Endodermal cell (in vitro differentiated cells): ENCODE results near the gene NCAPH2. TPM values are rescaled to one million over a fixed set of nuclear protein-coding genes. Genes with fewer than 3 reads are reported as not detected.
A peak's percentile ranks its signal among the peaks of the same experiment; 100 is the strongest.

Experiments
- DNase-seq: peaks from one replicate; pipeline ENCODE4 v3.0.0-alpha.2; 2017
- H3K27ac ChIP-seq: 2 replicates; pipeline ENCODE4 v1.5.1; 2013; ENCODE audit warnings: mild to moderate bottlenecking, low read depth, low read length, moderate library complexity
- H3K27me3 ChIP-seq: 2 replicates; pipeline ENCODE4 v1.6.1; 2013; ENCODE audit warnings: mild to moderate bottlenecking, low read length, moderate library complexity; ENCODE audit not compliant: insufficient read depth, control insufficient read depth, poor library complexity, severe bottlenecking
- H3K36me3 ChIP-seq: 2 replicates; pipeline ENCODE4 v1.7.0; 2013; ENCODE audit warnings: mild to moderate bottlenecking, low read length, moderate library complexity; ENCODE audit not compliant: control insufficient read depth, insufficient read depth
- H3K4me1 ChIP-seq: one replicate; pipeline ENCODE4 v1.7.0; 2013; ENCODE audit warnings: low read length; ENCODE audit not compliant: control insufficient read depth, insufficient read depth
- H3K4me3 ChIP-seq: 2 replicates; pipeline ENCODE4 v1.5.1; 2013; ENCODE audit warnings: mild to moderate bottlenecking, low read length, moderate library complexity
- H3K9ac ChIP-seq: 2 replicates; pipeline ENCODE4 v1.6.1; 2013; ENCODE audit warnings: mild to moderate bottlenecking, low read length, moderate library complexity; ENCODE audit not compliant: poor library complexity, severe bottlenecking; ENCODE audit errors: extremely low read depth
- H3K9me3 ChIP-seq: 2 replicates; pipeline ENCODE4 v1.6.1; 2013; ENCODE audit warnings: mild to moderate bottlenecking, low read length, moderate library complexity; ENCODE audit not compliant: control insufficient read depth
- H3K27ac Mint-ChIP-seq: 2 replicates; pipeline ENCODE4 v1.8.0; 2020; ENCODE audit warnings: mixed read lengths
- H3K27me3 Mint-ChIP-seq: 2 replicates; pipeline ENCODE4 v1.8.0; 2021; ENCODE audit warnings: mild to moderate bottlenecking, mixed read lengths; ENCODE audit not compliant: insufficient read depth
- H3K36me3 Mint-ChIP-seq: 2 replicates; pipeline ENCODE4 v1.8.0; 2020; ENCODE audit warnings: low read depth, mixed read lengths
- H3K4me1 Mint-ChIP-seq: 2 replicates; pipeline ENCODE4 v1.8.0; 2020; ENCODE audit warnings: mixed read lengths
- H3K4me3 Mint-ChIP-seq: 2 replicates; pipeline ENCODE4 v1.8.0; 2020; ENCODE audit warnings: mild to moderate bottlenecking, moderate library complexity, mixed read lengths
- H3K9me3 Mint-ChIP-seq: 2 replicates; pipeline ENCODE4 v1.8.0; 2020; ENCODE audit warnings: mild to moderate bottlenecking, mixed read lengths
- WGBS, 2 experiments: methylation state at CpG; one replicate each; pipeline versions ENCODE4 v1.1.5 to v1.1.7; 2013; ENCODE audit warnings: missing lambda C conversion rate in 2 of 2, mixed read lengths in 1 of 2; ENCODE audit not compliant: insufficient coverage in 1 of 2, insufficient read length in 1 of 2; 5-methylcytosine and 5-hydroxymethylcytosine counted together
- total RNA-seq, 2 donors: library from RNA; stranded (reverse); fragmentation: NEBNext Ultra II Directional in 1 of 2; extraction: Animal tissue kit (Norgen Biotek cat#: 25700) in 1 of 2; gene quantifications; 2 replicates in 1 of 2; 3 replicates in 1 of 2; pipeline ENCODE4 v1.2.1, GENCODE V29; 2021
- TF ChIP-seq, protein P1 (sequence below): fragments of 200-600 bp; sonication (generic); conservative IDR thresholded peaks from 2 replicates; pipeline ENCODE4 v1.5.0; 2021; ENCODE audit warnings: antibody characterized with exemption, mild to moderate bottlenecking

Gene NCAPH2
- total RNA-seq, 2 donors from 2014 or later = 63.3 to 73.1 TPM

DNA sequence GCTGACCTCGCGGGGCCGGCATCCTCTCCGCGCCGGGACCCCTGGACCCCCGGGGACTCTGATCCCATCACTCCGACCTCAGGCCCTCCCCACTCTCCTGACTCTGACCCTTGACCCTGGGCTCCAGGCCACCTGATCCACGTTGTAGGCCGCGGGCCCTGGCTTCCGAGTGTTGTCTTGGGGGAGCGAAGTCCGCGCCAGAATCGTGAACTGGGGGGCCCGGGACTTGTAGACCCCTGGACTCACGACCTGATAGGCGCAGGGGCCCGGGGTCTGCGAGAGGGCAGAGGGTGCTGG is 22.5 kb downstream of the NCAPH2 start:
- peaks cover 8% of the 10 kb centered on the region for H3K4me1 Mint-ChIP-seq
- no peak overlapping the region for H3K27ac ChIP-seq
- H3K36me3 ChIP-seq = no peaks in the 10 kb centered on the region
- H3K9ac ChIP-seq = no peak overlapping the region
- no peak overlapping the region for H3K27ac Mint-ChIP-seq
- no peak overlapping the region for H3K4me3 ChIP-seq
- peaks cover 65% of the 10 kb centered on the region for H3K27me3 Mint-ChIP-seq
- H3K27me3 ChIP-seq = peaks cover 57% of the 10 kb centered on the region
- H3K4me3 Mint-ChIP-seq = peak overlapping the region; percentile 56
- H3K36me3 Mint-ChIP-seq = no peaks in the 10 kb centered on the region
- no peak for DNase-seq
- TF ChIP-seq, protein P1, sequence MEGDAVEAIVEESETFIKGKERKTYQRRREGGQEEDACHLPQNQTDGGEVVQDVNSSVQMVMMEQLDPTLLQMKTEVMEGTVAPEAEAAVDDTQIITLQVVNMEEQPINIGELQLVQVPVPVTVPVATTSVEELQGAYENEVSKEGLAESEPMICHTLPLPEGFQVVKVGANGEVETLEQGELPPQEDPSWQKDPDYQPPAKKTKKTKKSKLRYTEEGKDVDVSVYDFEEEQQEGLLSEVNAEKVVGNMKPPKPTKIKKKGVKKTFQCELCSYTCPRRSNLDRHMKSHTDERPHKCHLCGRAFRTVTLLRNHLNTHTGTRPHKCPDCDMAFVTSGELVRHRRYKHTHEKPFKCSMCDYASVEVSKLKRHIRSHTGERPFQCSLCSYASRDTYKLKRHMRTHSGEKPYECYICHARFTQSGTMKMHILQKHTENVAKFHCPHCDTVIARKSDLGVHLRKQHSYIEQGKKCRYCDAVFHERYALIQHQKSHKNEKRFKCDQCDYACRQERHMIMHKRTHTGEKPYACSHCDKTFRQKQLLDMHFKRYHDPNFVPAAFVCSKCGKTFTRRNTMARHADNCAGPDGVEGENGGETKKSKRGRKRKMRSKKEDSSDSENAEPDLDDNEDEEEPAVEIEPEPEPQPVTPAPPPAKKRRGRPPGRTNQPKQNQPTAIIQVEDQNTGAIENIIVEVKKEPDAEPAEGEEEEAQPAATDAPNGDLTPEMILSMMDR = no peak
- no peaks in the 10 kb centered on the region for H3K9me3 ChIP-seq
- 9 to 15% methylated on average over 4 to 21 of the region's 21 CpGs for WGBS, 2 experiments
- H3K9me3 Mint-ChIP-seq = no peaks in the 10 kb centered on the region
- H3K4me1 ChIP-seq = no peaks in the 10 kb centered on the region

DNA sequence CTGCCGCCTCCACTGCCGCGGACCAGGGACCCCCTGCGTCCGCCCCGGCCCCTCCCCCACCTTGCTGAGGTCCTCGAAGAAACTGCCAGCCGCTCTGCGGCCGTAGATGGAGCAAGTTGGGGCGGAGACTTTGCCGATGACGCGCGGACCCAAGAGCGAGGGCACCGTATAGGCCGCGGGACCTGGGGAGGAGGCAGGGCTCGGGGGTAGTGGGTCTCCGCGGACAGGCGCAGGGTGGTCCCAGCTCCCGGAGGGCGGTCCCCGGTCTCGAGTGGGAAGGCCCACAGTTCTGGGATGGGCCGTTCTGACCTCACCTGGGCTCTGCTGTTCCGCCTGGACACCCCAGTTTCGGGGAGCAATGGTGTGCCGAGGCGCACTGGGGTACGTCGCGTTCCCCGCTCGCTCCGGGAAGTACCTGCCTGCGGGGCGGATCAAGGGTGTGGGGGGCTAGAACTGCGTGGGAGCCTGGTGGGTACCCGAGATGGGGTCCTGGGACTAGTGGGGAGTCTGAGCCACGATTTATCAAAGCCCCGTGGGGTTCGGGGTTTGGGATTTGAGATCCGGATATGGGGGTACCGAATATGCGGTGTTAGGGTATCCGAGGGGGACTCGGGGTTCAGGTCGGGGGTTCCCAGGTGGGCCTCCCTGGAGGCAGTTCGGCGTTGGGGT is 23.0 kb downstream of the NCAPH2 start:
- H3K9me3 ChIP-seq = no peaks in the 10 kb centered on the region
- H3K27ac ChIP-seq = no peak overlapping the region
- Mint-ChIP-seq H3K4me1 (peaks cover 8% of the 10 kb centered on the region), H3K4me3 (peak overlapping the region; percentile 56), H3K27me3 (peaks cover 65% of the 10 kb centered on the region), H3K36me3 (no peaks in the 10 kb centered on the region), H3K27ac (no peak overlapping the region), H3K9me3 (no peaks in the 10 kb centered on the region)
- H3K4me1 ChIP-seq = no peaks in the 10 kb centered on the region
- TF ChIP-seq, protein P1 = no peak
- peak overlapping the region; percentile 75 for H3K4me3 ChIP-seq
- H3K27me3 ChIP-seq = peaks cover 57% of the 10 kb centered on the region
- no peaks in the 10 kb centered on the region for H3K36me3 ChIP-seq
- H3K9ac ChIP-seq = peak overlapping the region; percentile 41
- WGBS, 2 experiments = 12 to 14% methylated on average over 8 to 53 of the region's 53 CpGs
- peak; percentile 90 for DNase-seq

GRCh38 chr22:50531546-50531961 is 23.5 kb downstream of the NCAPH2 start:
- H3K4me3 ChIP-seq = peak overlapping the region; percentile 75
- H3K4me1 ChIP-seq = no peaks in the 10 kb centered on the region
- H3K27me3 Mint-ChIP-seq = peaks cover 65% of the 10 kb centered on the region
- TF ChIP-seq, protein P1 = no peak
- peaks cover 57% of the 10 kb centered on the region for H3K27me3 ChIP-seq
- no peaks in the 10 kb centered on the region for H3K36me3 Mint-ChIP-seq
- H3K4me1 Mint-ChIP-seq = peaks cover 8% of the 10 kb centered on the region
- H3K4me3 Mint-ChIP-seq = peak overlapping the region; percentile 56
- 6% methylated on average over 13 to 44 of the region's 44 CpGs for WGBS, 2 experiments
- H3K9ac ChIP-seq = peak overlapping the region; percentile 41
- peak; percentile 75 for DNase-seq
- H3K9me3 ChIP-seq = no peaks in the 10 kb centered on the region
- H3K27ac ChIP-seq = no peak overlapping the region
- no peaks in the 10 kb centered on the region for H3K36me3 ChIP-seq
- no peaks in the 10 kb centered on the region for H3K9me3 Mint-ChIP-seq
- no peak overlapping the region for H3K27ac Mint-ChIP-seq
